OCI-LY1 (cell line): ENCODE results near the gene MLXIP.

Experiments
- CTCF ChIP-seq: fragments of 200-600 bp; sonication (generic), shearing (Covaris generic); IDR thresholded peaks from 2 replicates; pipeline ENCODE4 v1.5.1; 2017; ENCODE audit warnings: mild to moderate bottlenecking, antibody characterized with exemption, low read length, moderate library complexity, mixed read lengths
- EZH2 ChIP-seq: fragments of 200-600 bp; sonication (generic), shearing (Covaris generic); IDR thresholded peaks from 2 replicates; pipeline ENCODE4 v1.8.0; 2017; ENCODE audit warnings: borderline replicate concordance, mixed run types, mild to moderate bottlenecking, antibody characterized with exemption, low read length, moderate library complexity, mixed read lengths

DNA sequence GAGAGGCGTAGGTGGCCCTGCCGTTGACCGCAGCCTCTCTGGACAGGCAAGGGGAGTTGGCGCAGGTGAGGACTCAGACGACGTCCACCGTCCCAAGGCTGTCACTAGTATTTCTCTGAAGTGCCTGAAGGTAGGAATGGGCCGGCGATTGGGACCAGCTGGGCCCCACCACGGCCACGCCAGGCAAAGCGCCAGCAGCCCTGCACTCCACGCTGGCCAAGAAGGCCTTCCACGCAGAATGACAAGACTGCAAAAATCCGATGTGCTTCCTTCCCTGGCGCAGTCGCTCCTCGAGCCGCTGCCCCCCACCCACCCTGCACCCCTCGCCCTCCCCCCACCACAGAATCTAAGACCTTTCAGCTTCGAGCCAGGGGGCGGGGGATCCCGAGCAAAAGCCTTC, 17.3 kb upstream of the MLXIP start:
- TF ChIP-seq CTCF (no peak), EZH2 (no peak)
